OCI-LY7 (cell line): ENCODE measurements around the gene CISH. TPM values are rescaled to one million over a fixed set of nuclear protein-coding genes. Genes with fewer than 3 reads are reported as not detected.

Experiments
- BruUV-seq: library from RNA; stranded (reverse); fragments of 400-500 nt; replicated peaks from 2 replicates; lab custom pipeline; 2021; lab: Mats Ljungman, UMichigan
- CTCF ChIA-PET: fragments of 300-600 bp; sonication (Branson Sonifier 250); formaldehyde crosslinking; loops from one replicate; lab custom pipeline; 2022; ENCODE audit warnings: antibody characterized with exemption; ENCODE audit not compliant: unreplicated experiment; lab: Charles Lee
- POLR2A ChIA-PET: fragments of 300-600 bp; sonication (Branson Sonifier 250); formaldehyde crosslinking; loops from one replicate; lab custom pipeline; 2022; ENCODE audit warnings: antibody characterized with exemption; lab: Charles Lee
- DNase-seq: peaks from one replicate; pipeline ENCODE4 v3.0.0-alpha.2; 2015; ENCODE audit warnings: low spot score
- H2AFZ ChIP-seq: fragments of 200-600 bp; sonication (generic), shearing (Covaris generic); 2 replicates; pipeline ENCODE4 v1.6.1; 2014; ENCODE audit warnings: mild to moderate bottlenecking, antibody characterized with exemption, low read length, moderate library complexity
- H3K27ac ChIP-seq: fragments of 200-600 bp; sonication (generic); 2 replicates; pipeline ENCODE4 v1.5.1; 2014; ENCODE audit warnings: mixed run types, low read depth, mild to moderate bottlenecking, moderate library complexity, low read length, inconsistent platforms; ENCODE audit not compliant: poor library complexity, severe bottlenecking
- H3K36me3 ChIP-seq: fragments of 200-600 bp; sonication (generic); 2 replicates; pipeline ENCODE4 v1.6.1; 2014; ENCODE audit warnings: mild to moderate bottlenecking, antibody characterized with exemption, low read length, moderate library complexity, mixed read lengths; ENCODE audit not compliant: insufficient read depth
- H3K4me1 ChIP-seq: fragments of 200-600 bp; sonication (generic); 2 replicates; pipeline ENCODE4 v1.5.1; 2014; ENCODE audit warnings: mild to moderate bottlenecking, low read length; ENCODE audit not compliant: insufficient read depth, poor library complexity, severe bottlenecking
- H3K4me2 ChIP-seq: fragments of 200-600 bp; sonication (generic); 2 replicates; pipeline ENCODE4 v1.6.1; 2014; ENCODE audit warnings: mild to moderate bottlenecking, low read length
- H3K4me3 ChIP-seq: fragments of 200-600 bp; sonication (generic); 2 replicates; pipeline ENCODE4 v1.5.1; 2014; ENCODE audit warnings: mild to moderate bottlenecking, low read depth, low read length; ENCODE audit not compliant: poor library complexity, severe bottlenecking
- H3K79me2 ChIP-seq: fragments of 200-600 bp; sonication (generic); 2 replicates; pipeline ENCODE4 v1.6.1; 2016; ENCODE audit warnings: low read depth, mild to moderate bottlenecking, low read length, moderate library complexity, mixed read lengths; ENCODE audit not compliant: insufficient read depth
- H3K9me2 ChIP-seq: fragments of 200-600 bp; sonication (generic); 2 replicates; pipeline ENCODE4 v1.6.1; 2016; ENCODE audit warnings: mild to moderate bottlenecking, low read length, mixed read lengths; ENCODE audit not compliant: insufficient read depth
- H3K9me3 ChIP-seq: fragments of 200-600 bp; sonication (generic); 2 replicates; pipeline ENCODE4 v1.6.1; 2014; ENCODE audit warnings: mild to moderate bottlenecking, mixed run types, low read length, mixed read lengths
- H4K20me1 ChIP-seq: fragments of 200-600 bp; sonication (generic); 2 replicates; pipeline ENCODE4 v1.6.1; 2014; ENCODE audit warnings: mild to moderate bottlenecking, antibody characterized with exemption, low read length, moderate library complexity, mixed read lengths; ENCODE audit not compliant: insufficient read depth
- CTCF ChIP-seq: fragments of 200-600 bp; sonication (generic); conservative IDR thresholded peaks from 2 replicates; pipeline ENCODE4 v1.5.1; 2014; ENCODE audit warnings: mild to moderate bottlenecking, antibody characterized with exemption, low read length, moderate library complexity, mixed read lengths
- EZH2phosphoT487 ChIP-seq: fragments of 200-600 bp; sonication (generic); IDR thresholded peaks from 2 replicates; pipeline ENCODE4 v1.6.1; 2018; ENCODE audit warnings: low read depth, borderline replicate concordance, mild to moderate bottlenecking, mixed run types, antibody characterized with exemption, low read length, moderate library complexity, mixed read lengths
- intact Hi-C: fragments of 100-400 bp; cut with micrococcal nuclease; formaldehyde crosslinking; loops from one replicate; pipeline ENCODE4 v1.10.0; 2022; ENCODE audit not compliant: unreplicated experiment
- total RNA-seq, 2 experiments: library from RNA; depleted of rRNA in 1 of 2; stranded (reverse); fragments of >200 nt in 1 of 2; shearing (Covaris generic) in 1 of 2; gene quantifications; 2 replicates each; pipeline ENCODE4 v1.2.3, GENCODE V29; 2014 to 2022

CISH gene
- total RNA-seq, 2 experiments from 2014 or later: not detected

GRCh38 chr3:50642382-50642781 lies 30.8 kb upstream of the CISH start:
- no TSS peak for BruUV-seq
- POLR2A ChIA-PET: no interaction called here
- Histone ChIP-seq H2AFZ (no peak overlapping the region), H3K4me2 (no peak overlapping the region), H3K27ac (no peak overlapping the region), H3K4me3 (no peak overlapping the region), H3K36me3 (peaks cover 11% of the 10 kb centered on the region; the same call in 1 of the 2 replicates), H3K9me2 (no peaks in the 10 kb centered on the region), H3K4me1 (no peaks in the 10 kb centered on the region), H4K20me1 (no peaks in the 10 kb centered on the region), H3K79me2 (no peaks in the 10 kb centered on the region), H3K9me3 (no peaks in the 10 kb centered on the region)
- intact Hi-C loops: no loop called here
- TF ChIP-seq EZH2phosphoT487 (no peak), CTCF (no peak)
- no peak for DNase-seq
- CTCF ChIA-PET: no interaction called here

GRCh38 chr3:50639055-50639494 lies 27.5 kb upstream of the CISH start:
- no peaks in the 10 kb centered on the region for H3K9me3 ChIP-seq
- no peaks in the 10 kb centered on the region for H3K4me1 ChIP-seq
- no peaks in the 10 kb centered on the region for H3K9me2 ChIP-seq
- DNase-seq: no peak
- no peak overlapping the region for H3K4me3 ChIP-seq
- H3K4me2 ChIP-seq: no peak overlapping the region
- no TSS peak for BruUV-seq
- no peaks in the 10 kb centered on the region for H3K79me2 ChIP-seq
- ChIA-PET CTCF (interaction anchor here (0.6 kb wide), 2 partner anchors 26 to 229 kb away, joined by 3 read pairs; no protein-coding TSS in a partner anchor), POLR2A (no interaction called here)
- peaks cover 11% of the 10 kb centered on the region; the same call in 1 of the 2 replicates for H3K36me3 ChIP-seq
- H3K27ac ChIP-seq: no peak overlapping the region
- intact Hi-C loops: no loop called here
- no peak overlapping the region for H2AFZ ChIP-seq
- TF ChIP-seq CTCF (no peak), EZH2phosphoT487 (no peak)
- H4K20me1 ChIP-seq: no peaks in the 10 kb centered on the region

GRCh38 chr3:50637945-50638344 lies 26.4 kb upstream of the CISH start:
- H4K20me1 ChIP-seq: no peaks in the 10 kb centered on the region
- DNase-seq: no peak
- no peaks in the 10 kb centered on the region for H3K9me2 ChIP-seq
- BruUV-seq: no TSS peak
- TF ChIP-seq CTCF: no peak
- TF ChIP-seq EZH2phosphoT487: no peak
- H3K4me1 ChIP-seq: no peaks in the 10 kb centered on the region
- H3K4me2 ChIP-seq: no peak overlapping the region
- no peak overlapping the region for H3K4me3 ChIP-seq
- intact Hi-C loops: no loop called here
- H3K27ac ChIP-seq: no peak overlapping the region
- ChIA-PET POLR2A (no interaction called here), CTCF (no interaction called here)
- no peak overlapping the region for H2AFZ ChIP-seq
- H3K79me2 ChIP-seq: no peaks in the 10 kb centered on the region
- no peaks in the 10 kb centered on the region for H3K9me3 ChIP-seq
- H3K36me3 ChIP-seq: 0 out of 2 replicates have a peak, but pooled peaks cover 7% of the 10 kb centered on the region
